Sigmoid colon (tissue), 4 donors: ENCODE results near the gene CIC.

Experiments
- POLR2A ChIP-seq, 2 donors: fragments of 450-650 bp; IDR thresholded peaks; one replicate each; pipeline ENCODE4 v1.6.1; 2016; ENCODE audit warnings: antibody characterized with exemption in 2 of 2, mild to moderate bottlenecking in 2 of 2, moderate library complexity in 2 of 2
- POLR2AphosphoS5 ChIP-seq, 4 donors: sonication (generic); formaldehyde crosslinking; IDR thresholded peaks; one replicate each; pipeline ENCODE4 v1.6.1; 2017; ENCODE audit warnings: antibody characterized with exemption in 4 of 4

- TF ChIP-seq POLR2AphosphoS5 (IDR thresholded peaks at IDR 0.05) = no peak
- no peak for TF ChIP-seq POLR2A (IDR thresholded peaks at IDR 0.05)
Observed at GRCh38 chr19:42324655-42325307, 55.7 kb downstream of the CIC start.
